Uterus (tissue), 4 donors: Measurements from ENCODE around the gene INSC. TPM values are rescaled to one million over a fixed set of nuclear protein-coding genes. Genes with fewer than 3 reads are reported as not detected.

ENCODE experiments used
- DNase-seq, 2 donors: peaks; one replicate each; pipeline ENCODE4 v3.0.0-alpha.2; 2019 to 2020
- H3K27ac ChIP-seq, 2 donors: fragments of 200-600 bp; sonication (generic); 1 replicate in 1 of 2; 2 replicates in 1 of 2; pipeline ENCODE4 v1.5.1; 2016 to 2018
- H3K27me3 ChIP-seq, 2 donors: fragments of 200-600 bp; sonication (generic); one replicate each; pipeline ENCODE4 v1.5.1; 2018 to 2019; ENCODE audit warnings: control low read depth in 1 of 2
- H3K36me3 ChIP-seq, 2 donors: fragments of 200-600 bp; sonication (generic); one replicate each; pipeline ENCODE4 v1.5.1; 2019; ENCODE audit warnings: control low read depth in 1 of 2
- H3K4me1 ChIP-seq, 2 donors: fragments of 200-600 bp; sonication (generic); one replicate each; pipeline ENCODE4 v1.5.1; 2018 to 2019; ENCODE audit warnings: control low read depth in 1 of 2
- H3K4me3 ChIP-seq, 2 donors: fragments of 200-600 bp; sonication (generic); 1 replicate in 1 of 2; 2 replicates in 1 of 2; pipeline ENCODE4 v1.5.1; 2018 to 2019; ENCODE audit warnings: mild to moderate bottlenecking in 1 of 2
- H3K9me3 ChIP-seq, 2 donors: fragments of 200-600 bp; sonication (generic); one replicate each; pipeline ENCODE4 v1.5.1; 2019; ENCODE audit warnings: control low read depth in 1 of 2
- POLR2A ChIP-seq, 2 donors: fragments of 450-650 bp; IDR thresholded peaks; one replicate each; pipeline ENCODE4 v1.6.1; 2016; ENCODE audit warnings: antibody characterized with exemption in 2 of 2, mild to moderate bottlenecking in 1 of 2, moderate library complexity in 1 of 2
- intact Hi-C: fragments of 100-400 bp; cut with DNase I; formaldehyde crosslinking; loops from one replicate; pipeline ENCODE4 v1.15.1; 2023; ENCODE audit warnings: low total_unique reads
- total RNA-seq, 4 donors: library from RNA; depleted of rRNA in 3 of 4; stranded (reverse); fragments of >200 nt in 3 of 4; gene quantifications; one replicate each; pipeline versions ENCODE4 v1.1.0 to v1.2.4, GENCODE V29; 2014 to 2023
- TF ChIP-seq, protein P1 (sequence below), 4 experiments: fragments of 200-600 bp in 2 of 4; fragments of 450-650 bp in 2 of 4; sonication (generic) in 2 of 4; IDR thresholded peaks; one replicate each; pipeline ENCODE4 v1.5.1; 2016 to 2019; ENCODE audit warnings: antibody characterized with exemption in 4 of 4, mild to moderate bottlenecking in 2 of 4, moderate library complexity in 1 of 4
- donor health status: DM: yes; HTN: yes; CAD: no.

Gene INSC
- total RNA-seq, 4 donors from 2014 or later, result 0.24 to 2.6 TPM; not detected in 2

DNA sequence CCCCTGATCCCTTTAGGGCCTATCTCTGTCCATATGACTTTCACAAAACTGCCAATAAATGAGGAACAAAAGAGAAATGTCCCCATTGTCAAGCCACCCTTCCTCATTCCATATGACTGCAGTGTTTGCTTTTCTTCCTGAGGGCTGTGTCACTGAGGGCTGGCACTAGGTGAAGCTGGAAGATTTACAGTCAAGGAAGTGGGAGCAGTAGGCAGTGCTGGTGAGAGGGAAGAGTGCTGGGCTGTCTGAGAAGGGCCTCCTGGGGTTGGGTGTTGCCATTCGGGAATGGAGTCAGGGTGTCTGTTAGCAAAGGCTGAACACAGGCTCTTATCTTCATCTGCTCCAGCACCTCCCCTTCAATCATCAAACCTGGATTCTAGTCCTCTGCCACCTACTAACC, 30.9 kb downstream of the INSC start:
- no peaks in the 10 kb centered on the region for H3K36me3 ChIP-seq
- no peak for TF ChIP-seq POLR2A (IDR thresholded peaks at IDR 0.05)
- TF ChIP-seq, protein P1, sequence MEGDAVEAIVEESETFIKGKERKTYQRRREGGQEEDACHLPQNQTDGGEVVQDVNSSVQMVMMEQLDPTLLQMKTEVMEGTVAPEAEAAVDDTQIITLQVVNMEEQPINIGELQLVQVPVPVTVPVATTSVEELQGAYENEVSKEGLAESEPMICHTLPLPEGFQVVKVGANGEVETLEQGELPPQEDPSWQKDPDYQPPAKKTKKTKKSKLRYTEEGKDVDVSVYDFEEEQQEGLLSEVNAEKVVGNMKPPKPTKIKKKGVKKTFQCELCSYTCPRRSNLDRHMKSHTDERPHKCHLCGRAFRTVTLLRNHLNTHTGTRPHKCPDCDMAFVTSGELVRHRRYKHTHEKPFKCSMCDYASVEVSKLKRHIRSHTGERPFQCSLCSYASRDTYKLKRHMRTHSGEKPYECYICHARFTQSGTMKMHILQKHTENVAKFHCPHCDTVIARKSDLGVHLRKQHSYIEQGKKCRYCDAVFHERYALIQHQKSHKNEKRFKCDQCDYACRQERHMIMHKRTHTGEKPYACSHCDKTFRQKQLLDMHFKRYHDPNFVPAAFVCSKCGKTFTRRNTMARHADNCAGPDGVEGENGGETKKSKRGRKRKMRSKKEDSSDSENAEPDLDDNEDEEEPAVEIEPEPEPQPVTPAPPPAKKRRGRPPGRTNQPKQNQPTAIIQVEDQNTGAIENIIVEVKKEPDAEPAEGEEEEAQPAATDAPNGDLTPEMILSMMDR (IDR thresholded peaks at IDR 0.05), result no peak
- no peaks in the 10 kb centered on the region for H3K9me3 ChIP-seq
- H3K4me3 ChIP-seq, result no peak overlapping the region
- intact Hi-C loops, result no loop called here
- no peaks in the 10 kb centered on the region for H3K4me1 ChIP-seq
- H3K27me3 ChIP-seq, result no peaks in the 10 kb centered on the region
- no peak overlapping the region for H3K27ac ChIP-seq
- no peak for DNase-seq

- Histone ChIP-seq H3K36me3 (no peaks in the 10 kb centered on the region), H3K4me1 (no peaks in the 10 kb centered on the region), H3K27ac (no peak overlapping the region), H3K27me3 (no peaks in the 10 kb centered on the region), H3K9me3 (no peaks in the 10 kb centered on the region), H3K4me3 (no peak overlapping the region)
- no peak for DNase-seq
- intact Hi-C loops, result no loop called here
- TF ChIP-seq, protein P1 (IDR thresholded peaks at IDR 0.05), result no peak
- TF ChIP-seq POLR2A (IDR thresholded peaks at IDR 0.05), result no peak
Observed at GRCh38 chr11:15146271-15147003, 31.7 kb downstream of the INSC start.

- intact Hi-C loops, result no loop called here
- no peak overlapping the region for H3K4me3 ChIP-seq
- DNase-seq, result no peak
- no peaks in the 10 kb centered on the region for H3K4me1 ChIP-seq
- H3K27ac ChIP-seq, result no peak overlapping the region
- no peaks in the 10 kb centered on the region for H3K9me3 ChIP-seq
- H3K36me3 ChIP-seq, result no peaks in the 10 kb centered on the region
- no peaks in the 10 kb centered on the region for H3K27me3 ChIP-seq
- no peak for TF ChIP-seq POLR2A (IDR thresholded peaks at IDR 0.05)
- TF ChIP-seq, protein P1 (IDR thresholded peaks at IDR 0.05), result no peak
Observed at GRCh38 chr11:15148169-15148568, 33.4 kb downstream of the INSC start.

GRCh38 chr11:15149050-15149449, 34.3 kb downstream of the INSC start:
- no peaks in the 10 kb centered on the region for H3K36me3 ChIP-seq
- intact Hi-C loops, result no loop called here
- TF ChIP-seq POLR2A (IDR thresholded peaks at IDR 0.05), result no peak
- DNase-seq, result no peak
- no peak overlapping the region for H3K27ac ChIP-seq
- no peaks in the 10 kb centered on the region for H3K9me3 ChIP-seq
- H3K4me1 ChIP-seq, result no peaks in the 10 kb centered on the region
- H3K4me3 ChIP-seq, result no peak overlapping the region
- H3K27me3 ChIP-seq, result no peaks in the 10 kb centered on the region

GRCh38 chr11:15150507-15150906, 35.8 kb downstream of the INSC start:
- no peak overlapping the region for H3K27ac ChIP-seq
- no peaks in the 10 kb centered on the region for H3K36me3 ChIP-seq
- H3K4me1 ChIP-seq, result no peaks in the 10 kb centered on the region
- no peaks in the 10 kb centered on the region for H3K9me3 ChIP-seq
- no peak for DNase-seq
- H3K4me3 ChIP-seq, result no peak overlapping the region
- no peaks in the 10 kb centered on the region for H3K27me3 ChIP-seq
- no peak for TF ChIP-seq POLR2A (IDR thresholded peaks at IDR 0.05)
- TF ChIP-seq, protein P1 (IDR thresholded peaks at IDR 0.05), result no peak
- intact Hi-C loops, result no loop called here
